Gastroesophageal sphincter (tissue), 3 donors: ENCODE measurements around the gene ZNF624.

ENCODE experiments used
- EP300 ChIP-seq: sonication (generic); formaldehyde crosslinking; IDR thresholded peaks from one replicate; pipeline ENCODE4 v1.6.1; 2017; ENCODE audit warnings: antibody characterized with exemption, mild to moderate bottlenecking
- POLR2AphosphoS5 ChIP-seq: sonication (generic); formaldehyde crosslinking; IDR thresholded peaks from one replicate; pipeline ENCODE4 v1.6.1; 2017; ENCODE audit warnings: antibody characterized with exemption
- TF ChIP-seq, protein P1 (sequence below), 4 experiments: fragments of 200-600 bp in 2 of 4; fragments of 450-650 bp in 2 of 4; sonication (generic) in 1 of 4; IDR thresholded peaks; one replicate each; pipeline ENCODE4 v1.5.1; 2017 to 2019; ENCODE audit warnings: antibody characterized with exemption in 4 of 4, mild to moderate bottlenecking in 2 of 4, moderate library complexity in 2 of 4

DNA sequence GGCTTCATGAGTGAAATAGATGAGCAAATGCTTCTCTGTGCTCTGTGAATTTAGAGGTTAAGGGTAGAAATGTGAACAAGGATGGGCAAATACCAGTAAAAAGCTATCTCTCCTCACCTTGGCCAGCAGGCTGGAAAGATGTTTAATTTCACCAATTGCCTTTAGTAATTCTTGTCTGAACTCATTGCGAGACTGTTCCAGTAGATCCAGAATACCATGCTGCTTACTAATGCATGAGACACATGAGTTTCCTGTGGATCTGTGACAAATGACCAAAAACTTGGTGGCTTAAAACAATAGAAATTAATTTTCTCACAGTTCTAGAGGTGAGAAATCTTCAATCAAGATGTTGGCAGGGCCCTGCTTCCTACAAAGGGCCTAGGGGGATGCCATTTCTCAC is 9.3 kb upstream of the ZNF624 start:
- TF ChIP-seq, protein P1, sequence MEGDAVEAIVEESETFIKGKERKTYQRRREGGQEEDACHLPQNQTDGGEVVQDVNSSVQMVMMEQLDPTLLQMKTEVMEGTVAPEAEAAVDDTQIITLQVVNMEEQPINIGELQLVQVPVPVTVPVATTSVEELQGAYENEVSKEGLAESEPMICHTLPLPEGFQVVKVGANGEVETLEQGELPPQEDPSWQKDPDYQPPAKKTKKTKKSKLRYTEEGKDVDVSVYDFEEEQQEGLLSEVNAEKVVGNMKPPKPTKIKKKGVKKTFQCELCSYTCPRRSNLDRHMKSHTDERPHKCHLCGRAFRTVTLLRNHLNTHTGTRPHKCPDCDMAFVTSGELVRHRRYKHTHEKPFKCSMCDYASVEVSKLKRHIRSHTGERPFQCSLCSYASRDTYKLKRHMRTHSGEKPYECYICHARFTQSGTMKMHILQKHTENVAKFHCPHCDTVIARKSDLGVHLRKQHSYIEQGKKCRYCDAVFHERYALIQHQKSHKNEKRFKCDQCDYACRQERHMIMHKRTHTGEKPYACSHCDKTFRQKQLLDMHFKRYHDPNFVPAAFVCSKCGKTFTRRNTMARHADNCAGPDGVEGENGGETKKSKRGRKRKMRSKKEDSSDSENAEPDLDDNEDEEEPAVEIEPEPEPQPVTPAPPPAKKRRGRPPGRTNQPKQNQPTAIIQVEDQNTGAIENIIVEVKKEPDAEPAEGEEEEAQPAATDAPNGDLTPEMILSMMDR (IDR thresholded peaks at IDR 0.05), result no peak
- no peak for TF ChIP-seq EP300
- no peak for TF ChIP-seq POLR2AphosphoS5
